Measurements from ENCODE around the gene RFX4. TPM values are rescaled to one million over a fixed set of nuclear protein-coding genes. Genes with fewer than 3 reads are reported as not detected.

The RFX4 gene
- total and polyA plus RNA-seq, 7 donors = 0.56 TPM; not detected in 6

- 39 to 42% (median 41%) methylated on average over 3 of the region's 3 CpGs for WGBS, 3 donors
- H3K9me3 ChIP-seq = no peaks in the 10 kb centered on the region
- TF ChIP-seq CTCF (IDR thresholded peaks at IDR 0.05) = no peak
- H3K4me1 ChIP-seq = no peaks in the 10 kb centered on the region
- ATAC-seq = no peak
- DNase-seq = no peak
- no peak overlapping the region for H3K4me3 ChIP-seq
- no peaks in the 10 kb centered on the region for H3K27me3 ChIP-seq (ENCODE audit: insufficient read depth in 3 of 3, low read length in 2 of 3)
- intact Hi-C loops (cut with DNase I) = no loop called here
- no peaks in the 10 kb centered on the region for H3K36me3 ChIP-seq (ENCODE audit: insufficient read depth in 1 of 2, low read depth in 1 of 2)
- H3K27ac ChIP-seq = no peak overlapping the region
Measured at GRCh38 chr12:106704081-106704480, 121.3 kb downstream of the RFX4 start.

GRCh38 chr12:106705971-106706370, 123.2 kb downstream of the RFX4 start:
- Histone ChIP-seq H3K4me3 (no peak overlapping the region), H3K4me1 (no peaks in the 10 kb centered on the region), H3K9me3 (no peaks in the 10 kb centered on the region), H3K27me3 (ENCODE audit: insufficient read depth in 3 of 3, low read length in 2 of 3) (peaks cover 0 to 3% (median 0%) of the 10 kb centered on the region in 3 donors), H3K36me3 (ENCODE audit: insufficient read depth in 1 of 2, low read depth in 1 of 2) (no peaks in the 10 kb centered on the region), H3K27ac (no peak overlapping the region)
- WGBS, 3 donors = 91 to 93% (median 92%) methylated on average over 5 of the region's 5 CpGs
- no peak for ATAC-seq
- DNase-seq = no peak
- TF ChIP-seq CTCF (IDR thresholded peaks at IDR 0.05) = no peak
- intact Hi-C loops (cut with DNase I) = no loop called here

GRCh38 chr12:106709068-106709511, 126.3 kb downstream of the RFX4 start:
- Histone ChIP-seq H3K36me3 (ENCODE audit: insufficient read depth in 1 of 2, low read depth in 1 of 2) (no peaks in the 10 kb centered on the region), H3K27me3 (ENCODE audit: insufficient read depth in 3 of 3, low read length in 2 of 3) (peaks cover 0 to 3% (median 0%) of the 10 kb centered on the region in 3 donors), H3K9me3 (no peaks in the 10 kb centered on the region), H3K4me1 (no peaks in the 10 kb centered on the region), H3K4me3 (no peak overlapping the region), H3K27ac (no peak overlapping the region)
- intact Hi-C loops (cut with DNase I) = no loop called here
- no peak for TF ChIP-seq CTCF (IDR thresholded peaks at IDR 0.05)
- WGBS, 3 donors = 54 to 71% (median 60%) methylated on average over 8 of the region's 8 CpGs
- DNase-seq (no peak), ATAC-seq (no peak)

GRCh38 chr12:106710143-106710893, 127.5 kb downstream of the RFX4 start:
- H3K4me1 ChIP-seq = no peaks in the 10 kb centered on the region
- no peak for DNase-seq
- peaks cover 0 to 3% (median 0%) of the 10 kb centered on the region in 3 donors for H3K27me3 ChIP-seq (ENCODE audit: insufficient read depth in 3 of 3, low read length in 2 of 3)
- no peak overlapping the region for H3K4me3 ChIP-seq
- no peaks in the 10 kb centered on the region for H3K36me3 ChIP-seq (ENCODE audit: insufficient read depth in 1 of 2, low read depth in 1 of 2)
- H3K27ac ChIP-seq = no peak overlapping the region
- 57 to 60% (median 57%) methylated on average over 10 of the region's 10 CpGs for WGBS, 3 donors
- H3K9me3 ChIP-seq = no peaks in the 10 kb centered on the region
- no peak for ATAC-seq
- intact Hi-C loops (cut with DNase I) = no loop called here
- TF ChIP-seq CTCF (IDR thresholded peaks at IDR 0.05) = no peak
